GM23338 (cell line): ENCODE data around the gene SLC41A3.

ENCODE experiments used
- CREB1 ChIP-seq: fragments of 250-450 bp; sonication (Bioruptor Pico); IDR thresholded peaks from 2 replicates; pipeline ENCODE4 v1.5.0; 2020; ENCODE audit warnings: low read depth, mild to moderate bottlenecking, moderate library complexity
- EZH2 ChIP-seq: fragments of 200-600 bp; sonication (generic); IDR thresholded peaks from one replicate; pipeline ENCODE4 v1.8.0; 2017; ENCODE audit warnings: antibody characterized with exemption, mild to moderate bottlenecking, low read depth; ENCODE audit not compliant: unreplicated experiment
- EZH2phosphoT487 ChIP-seq: fragments of 200-600 bp; sonication (generic); IDR thresholded peaks from one replicate; pipeline ENCODE4 v1.8.1; 2018; ENCODE audit warnings: antibody characterized with exemption; ENCODE audit not compliant: unreplicated experiment
- NANOG ChIP-seq: IDR thresholded peaks from 2 replicates; pipeline ENCODE4 v1.6.1; 2016; ENCODE audit warnings: antibody characterized with exemption, borderline replicate concordance
- POLR2AphosphoS5 ChIP-seq: IDR thresholded peaks from 2 replicates; pipeline ENCODE4 v1.6.1; 2016; ENCODE audit warnings: antibody characterized with exemption, low read depth
- STAT1 ChIP-seq: IDR thresholded peaks from one replicate; pipeline ENCODE4 v1.6.1; 2016; ENCODE audit warnings: antibody characterized with exemption; ENCODE audit not compliant: unreplicated experiment
- TF ChIP-seq, protein P1 (sequence below), 2 experiments: fragments of 200-600 bp in 1 of 2; sonication (generic) in 1 of 2; conservative IDR thresholded peaks; 2 replicates each; pipeline versions ENCODE4 v1.5.1 to v1.6.1; 2016 to 2017; ENCODE audit warnings: antibody characterized with exemption in 2 of 2, low read depth in 2 of 2, mild to moderate bottlenecking in 2 of 2, moderate library complexity in 1 of 2
- TF ChIP-seq, protein P2 (sequence below): IDR thresholded peaks from one replicate; pipeline ENCODE4 v1.6.1; 2018; ENCODE audit warnings: antibody characterized with exemption; ENCODE audit not compliant: unreplicated experiment

GRCh38 chr3:126083511-126083912, 412 bp downstream of the SLC41A3 start:
- TF ChIP-seq, protein P1, sequence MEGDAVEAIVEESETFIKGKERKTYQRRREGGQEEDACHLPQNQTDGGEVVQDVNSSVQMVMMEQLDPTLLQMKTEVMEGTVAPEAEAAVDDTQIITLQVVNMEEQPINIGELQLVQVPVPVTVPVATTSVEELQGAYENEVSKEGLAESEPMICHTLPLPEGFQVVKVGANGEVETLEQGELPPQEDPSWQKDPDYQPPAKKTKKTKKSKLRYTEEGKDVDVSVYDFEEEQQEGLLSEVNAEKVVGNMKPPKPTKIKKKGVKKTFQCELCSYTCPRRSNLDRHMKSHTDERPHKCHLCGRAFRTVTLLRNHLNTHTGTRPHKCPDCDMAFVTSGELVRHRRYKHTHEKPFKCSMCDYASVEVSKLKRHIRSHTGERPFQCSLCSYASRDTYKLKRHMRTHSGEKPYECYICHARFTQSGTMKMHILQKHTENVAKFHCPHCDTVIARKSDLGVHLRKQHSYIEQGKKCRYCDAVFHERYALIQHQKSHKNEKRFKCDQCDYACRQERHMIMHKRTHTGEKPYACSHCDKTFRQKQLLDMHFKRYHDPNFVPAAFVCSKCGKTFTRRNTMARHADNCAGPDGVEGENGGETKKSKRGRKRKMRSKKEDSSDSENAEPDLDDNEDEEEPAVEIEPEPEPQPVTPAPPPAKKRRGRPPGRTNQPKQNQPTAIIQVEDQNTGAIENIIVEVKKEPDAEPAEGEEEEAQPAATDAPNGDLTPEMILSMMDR (conservative IDR thresholded peaks at IDR 0.05; ENCODE audit: low read depth in 2 of 2): no peak
- no peak for TF ChIP-seq POLR2AphosphoS5
- no peak for TF ChIP-seq EZH2phosphoT487
- TF ChIP-seq, protein P2, sequence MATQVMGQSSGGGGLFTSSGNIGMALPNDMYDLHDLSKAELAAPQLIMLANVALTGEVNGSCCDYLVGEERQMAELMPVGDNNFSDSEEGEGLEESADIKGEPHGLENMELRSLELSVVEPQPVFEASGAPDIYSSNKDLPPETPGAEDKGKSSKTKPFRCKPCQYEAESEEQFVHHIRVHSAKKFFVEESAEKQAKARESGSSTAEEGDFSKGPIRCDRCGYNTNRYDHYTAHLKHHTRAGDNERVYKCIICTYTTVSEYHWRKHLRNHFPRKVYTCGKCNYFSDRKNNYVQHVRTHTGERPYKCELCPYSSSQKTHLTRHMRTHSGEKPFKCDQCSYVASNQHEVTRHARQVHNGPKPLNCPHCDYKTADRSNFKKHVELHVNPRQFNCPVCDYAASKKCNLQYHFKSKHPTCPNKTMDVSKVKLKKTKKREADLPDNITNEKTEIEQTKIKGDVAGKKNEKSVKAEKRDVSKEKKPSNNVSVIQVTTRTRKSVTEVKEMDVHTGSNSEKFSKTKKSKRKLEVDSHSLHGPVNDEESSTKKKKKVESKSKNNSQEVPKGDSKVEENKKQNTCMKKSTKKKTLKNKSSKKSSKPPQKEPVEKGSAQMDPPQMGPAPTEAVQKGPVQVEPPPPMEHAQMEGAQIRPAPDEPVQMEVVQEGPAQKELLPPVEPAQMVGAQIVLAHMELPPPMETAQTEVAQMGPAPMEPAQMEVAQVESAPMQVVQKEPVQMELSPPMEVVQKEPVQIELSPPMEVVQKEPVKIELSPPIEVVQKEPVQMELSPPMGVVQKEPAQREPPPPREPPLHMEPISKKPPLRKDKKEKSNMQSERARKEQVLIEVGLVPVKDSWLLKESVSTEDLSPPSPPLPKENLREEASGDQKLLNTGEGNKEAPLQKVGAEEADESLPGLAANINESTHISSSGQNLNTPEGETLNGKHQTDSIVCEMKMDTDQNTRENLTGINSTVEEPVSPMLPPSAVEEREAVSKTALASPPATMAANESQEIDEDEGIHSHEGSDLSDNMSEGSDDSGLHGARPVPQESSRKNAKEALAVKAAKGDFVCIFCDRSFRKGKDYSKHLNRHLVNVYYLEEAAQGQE: no peak
- no peak for TF ChIP-seq STAT1
- no peak for TF ChIP-seq CREB1
- TF ChIP-seq EZH2: no peak
- no peak for TF ChIP-seq NANOG
